ENCODE results near the gene ATXN1. TPM values are rescaled to one million over a fixed set of nuclear protein-coding genes. Genes with fewer than 3 reads are reported as not detected.

Gene ATXN1
- polyA plus RNA-seq, 2 of the 4 experiments (the other 2 are of a cell fraction), result 2.9 to 8.3 TPM

DNA sequence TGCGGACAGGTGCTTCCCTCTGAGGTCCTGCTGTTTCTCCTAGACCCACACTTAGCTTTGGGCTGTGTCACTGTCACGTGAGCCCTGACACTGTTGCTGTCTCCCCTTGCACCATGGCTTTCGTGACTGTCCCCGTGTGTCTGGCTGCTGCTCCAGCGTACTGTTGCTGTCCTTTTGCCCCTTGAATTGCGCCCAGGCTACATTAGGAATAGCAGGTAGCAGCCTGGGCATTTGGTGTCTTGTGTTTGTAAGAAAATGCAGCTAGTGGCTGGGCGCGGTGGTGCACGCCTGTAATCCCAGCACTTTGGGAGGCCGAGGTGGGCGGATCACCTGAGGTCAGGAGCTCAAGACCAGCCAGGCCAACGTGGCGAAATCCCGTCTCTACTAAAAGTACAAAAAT, 476.8 kb downstream of the ATXN1 start:
- 78% methylated on average over 12 of the region's 14 CpGs for WGBS (ENCODE audit: missing lambda C conversion rate)
- Histone ChIP-seq H3K4me1 (no peaks in the 10 kb centered on the region), H3K27ac (no peak overlapping the region), H3K4me2 (no peak overlapping the region), H3K9me3 (no peaks in the 10 kb centered on the region), H3K4me3 (no peak overlapping the region)
- CTCF ChIA-PET, result interaction anchor here (2.8 to 3.9 kb wide), 2 partner anchors 11 to 14 kb away, joined by 15 to 19 read pairs; no protein-coding TSS in a partner anchor
- POLR2A ChIA-PET, result interaction anchor here (0.7 kb wide), 1 partner anchor 115 kb away, joined by 7 read pairs; no protein-coding TSS in a partner anchor
- ATAC-seq, result no peak
- DNase-seq (ENCODE audit: low read depth in 1 of 2, low spot score in 1 of 2), result no peak
- no peak for FAIRE-seq
- TF ChIP-seq SMC3 (IDR thresholded peaks at IDR 0.05) (no peak), ZC3H11A (IDR thresholded peaks at IDR 0.05) (no peak)

DNA sequence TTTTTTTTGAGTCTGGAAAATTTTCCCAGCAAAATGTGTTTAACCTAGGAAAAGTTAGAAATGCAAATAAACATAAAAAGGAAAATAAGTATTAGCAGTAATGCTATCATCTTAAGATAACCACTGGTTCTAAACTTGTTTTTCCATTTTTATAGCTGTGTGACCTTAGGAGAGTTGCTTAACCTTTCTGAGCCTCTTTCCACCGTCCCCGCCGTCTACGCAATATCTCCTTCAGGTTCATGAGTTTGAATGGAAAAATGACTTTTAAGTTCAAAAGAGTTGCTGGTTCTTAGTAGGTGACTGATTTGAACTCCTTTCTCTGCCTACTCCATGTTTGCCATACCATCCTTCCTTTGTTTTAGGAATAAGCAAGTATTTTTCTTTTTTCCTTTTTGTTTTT, 478.9 kb downstream of the ATXN1 start:
- DNase-seq (ENCODE audit: low read depth in 1 of 2, low spot score in 1 of 2), result no peak
- Histone ChIP-seq H3K4me2 (no peak overlapping the region), H3K4me3 (no peak overlapping the region), H3K4me1 (peaks cover 12% of the 10 kb centered on the region), H3K27ac (no peak overlapping the region), H3K9me3 (no peaks in the 10 kb centered on the region)
- ATAC-seq, result no peak
- ChIA-PET POLR2A (no interaction called here), CTCF (no interaction called here)
- TF ChIP-seq, protein P1, sequence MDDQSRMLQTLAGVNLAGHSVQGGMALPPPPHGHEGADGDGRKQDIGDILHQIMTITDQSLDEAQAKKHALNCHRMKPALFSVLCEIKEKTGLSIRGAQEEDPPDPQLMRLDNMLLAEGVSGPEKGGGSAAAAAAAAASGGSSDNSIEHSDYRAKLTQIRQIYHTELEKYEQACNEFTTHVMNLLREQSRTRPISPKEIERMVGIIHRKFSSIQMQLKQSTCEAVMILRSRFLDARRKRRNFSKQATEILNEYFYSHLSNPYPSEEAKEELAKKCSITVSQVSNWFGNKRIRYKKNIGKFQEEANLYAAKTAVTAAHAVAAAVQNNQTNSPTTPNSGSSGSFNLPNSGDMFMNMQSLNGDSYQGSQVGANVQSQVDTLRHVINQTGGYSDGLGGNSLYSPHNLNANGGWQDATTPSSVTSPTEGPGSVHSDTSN (IDR thresholded peaks at IDR 0.05), result no peak
- TF ChIP-seq ESRRA (IDR thresholded peaks at IDR 0.05; ENCODE audit: borderline replicate concordance, low read length), result no peak
- TF ChIP-seq EP300 (IDR thresholded peaks at IDR 0.05), result no peak
- no peak for TF ChIP-seq HOXB5 (CRISPR knock-in tag; IDR thresholded peaks at IDR 0.05)
- TF ChIP-seq JUNB (IDR thresholded peaks at IDR 0.05), result no peak
- TF ChIP-seq MAFK (IDR thresholded peaks at IDR 0.05; ENCODE audit: partially characterized antibody), result no peak
- TF ChIP-seq MAZ (IDR thresholded peaks at IDR 0.05; ENCODE audit: borderline replicate concordance, low read depth, low read length), result no peak
- no peak for FAIRE-seq
- 81% methylated on average over 4 of the region's 4 CpGs for WGBS (ENCODE audit: missing lambda C conversion rate)

DNA sequence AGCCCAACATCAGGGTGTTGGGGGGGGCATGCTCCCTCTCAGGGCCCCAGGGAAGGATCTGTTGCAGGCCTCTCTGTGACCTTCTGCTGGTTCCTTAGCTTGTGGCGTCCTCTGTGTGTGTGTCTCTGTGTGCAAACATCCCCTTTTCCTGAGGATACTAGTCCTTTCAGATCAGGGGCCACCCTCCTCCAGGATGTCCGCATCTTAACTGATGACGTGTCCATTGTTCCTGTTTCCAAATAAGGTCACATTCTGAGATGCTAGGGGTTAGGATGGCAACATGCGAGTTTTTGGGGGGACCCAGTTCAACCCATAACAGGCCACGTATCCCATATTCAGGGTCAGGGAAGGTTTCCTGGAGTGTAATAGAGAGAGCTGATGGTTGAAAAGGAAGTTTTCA, 482.0 kb downstream of the ATXN1 start:
- no peak overlapping the region for H3K27ac ChIP-seq
- ChIA-PET POLR2A (no interaction called here), CTCF (no interaction called here)
- ATAC-seq (no peak), DNase-seq (ENCODE audit: low read depth in 1 of 2, low spot score in 1 of 2) (no peak), FAIRE-seq (no peak)
- WGBS (ENCODE audit: missing lambda C conversion rate), result 79% methylated on average over 5 of the region's 5 CpGs
- no peak overlapping the region for H3K4me3 ChIP-seq
- no peak overlapping the region for H3K4me2 ChIP-seq
- TF ChIP-seq POLR2AphosphoS2 (conservative IDR thresholded peaks at IDR 0.05; ENCODE audit: low read length), result no peak
- no peak for TF ChIP-seq POLR2A (IDR thresholded peaks at IDR 0.05; ENCODE audit: low read length)
- TF ChIP-seq EHF (CRISPR knock-in tag; IDR thresholded peaks at IDR 0.05), result no peak
- TF ChIP-seq, protein P2, sequence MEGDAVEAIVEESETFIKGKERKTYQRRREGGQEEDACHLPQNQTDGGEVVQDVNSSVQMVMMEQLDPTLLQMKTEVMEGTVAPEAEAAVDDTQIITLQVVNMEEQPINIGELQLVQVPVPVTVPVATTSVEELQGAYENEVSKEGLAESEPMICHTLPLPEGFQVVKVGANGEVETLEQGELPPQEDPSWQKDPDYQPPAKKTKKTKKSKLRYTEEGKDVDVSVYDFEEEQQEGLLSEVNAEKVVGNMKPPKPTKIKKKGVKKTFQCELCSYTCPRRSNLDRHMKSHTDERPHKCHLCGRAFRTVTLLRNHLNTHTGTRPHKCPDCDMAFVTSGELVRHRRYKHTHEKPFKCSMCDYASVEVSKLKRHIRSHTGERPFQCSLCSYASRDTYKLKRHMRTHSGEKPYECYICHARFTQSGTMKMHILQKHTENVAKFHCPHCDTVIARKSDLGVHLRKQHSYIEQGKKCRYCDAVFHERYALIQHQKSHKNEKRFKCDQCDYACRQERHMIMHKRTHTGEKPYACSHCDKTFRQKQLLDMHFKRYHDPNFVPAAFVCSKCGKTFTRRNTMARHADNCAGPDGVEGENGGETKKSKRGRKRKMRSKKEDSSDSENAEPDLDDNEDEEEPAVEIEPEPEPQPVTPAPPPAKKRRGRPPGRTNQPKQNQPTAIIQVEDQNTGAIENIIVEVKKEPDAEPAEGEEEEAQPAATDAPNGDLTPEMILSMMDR (IDR thresholded peaks at IDR 0.05), result no peak
- TF ChIP-seq, protein P3, sequence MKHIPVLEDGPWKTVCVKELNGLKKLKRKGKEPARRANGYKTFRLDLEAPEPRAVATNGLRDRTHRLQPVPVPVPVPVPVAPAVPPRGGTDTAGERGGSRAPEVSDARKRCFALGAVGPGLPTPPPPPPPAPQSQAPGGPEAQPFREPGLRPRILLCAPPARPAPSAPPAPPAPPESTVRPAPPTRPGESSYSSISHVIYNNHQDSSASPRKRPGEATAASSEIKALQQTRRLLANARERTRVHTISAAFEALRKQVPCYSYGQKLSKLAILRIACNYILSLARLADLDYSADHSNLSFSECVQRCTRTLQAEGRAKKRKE (CRISPR knock-in tag; IDR thresholded peaks at IDR 0.05; ENCODE audit: low read depth), result no peak
- TF ChIP-seq NFE2L2 (conservative IDR thresholded peaks at IDR 0.05; ENCODE audit: low read length), result no peak
- TF ChIP-seq HDAC2 (IDR thresholded peaks at IDR 0.05), result no peak
- TF ChIP-seq, protein P4, sequence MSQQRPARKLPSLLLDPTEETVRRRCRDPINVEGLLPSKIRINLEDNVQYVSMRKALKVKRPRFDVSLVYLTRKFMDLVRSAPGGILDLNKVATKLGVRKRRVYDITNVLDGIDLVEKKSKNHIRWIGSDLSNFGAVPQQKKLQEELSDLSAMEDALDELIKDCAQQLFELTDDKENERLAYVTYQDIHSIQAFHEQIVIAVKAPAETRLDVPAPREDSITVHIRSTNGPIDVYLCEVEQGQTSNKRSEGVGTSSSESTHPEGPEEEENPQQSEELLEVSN (IDR thresholded peaks at IDR 0.05; ENCODE audit: borderline replicate concordance, low read depth), result no peak
- no peak for TF ChIP-seq JUNB (IDR thresholded peaks at IDR 0.05)
- TF ChIP-seq TFCP2L1 (CRISPR knock-in tag; IDR thresholded peaks at IDR 0.05), result no peak
- TF ChIP-seq PHF8 (IDR thresholded peaks at IDR 0.05; ENCODE audit: borderline replicate concordance, low read depth), result no peak
- TF ChIP-seq BHLHE40 (IDR thresholded peaks at IDR 0.05; ENCODE audit: low read depth, low read length), result no peak
- no peak for TF ChIP-seq HOXB13 (CRISPR knock-in tag; IDR thresholded peaks at IDR 0.05; ENCODE audit: low read depth)
- TF ChIP-seq KDM1A (IDR thresholded peaks at IDR 0.05; ENCODE audit: low read depth), result no peak
- no peak for TF ChIP-seq SMC3 (IDR thresholded peaks at IDR 0.05)
- TF ChIP-seq BCL3 (IDR thresholded peaks at IDR 0.05), result no peak
- no peak for TF ChIP-seq SREBF2 (IDR thresholded peaks at IDR 0.05)
- no peak for TF ChIP-seq HES2 (IDR thresholded peaks at IDR 0.05)
- TF ChIP-seq MAX (IDR thresholded peaks at IDR 0.05), result no peak
- no peak for TF ChIP-seq NR3C1 (IDR thresholded peaks at IDR 0.05)
- H3K9me3 ChIP-seq, result no peaks in the 10 kb centered on the region
- peaks cover 17% of the 10 kb centered on the region for H3K4me1 ChIP-seq
